22Rv1 (cell line): ENCODE results near the gene CBR1.

ENCODE experiments used
- H3K27ac ChIP-seq: fragments of 450-650 bp; 2 replicates; pipeline ENCODE4 v1.5.1; 2017
- ZFX ChIP-seq: fragments of 450-650 bp; IDR thresholded peaks from 2 replicates; pipeline ENCODE4 v1.6.1; 2017; ENCODE audit warnings: antibody characterized with exemption, borderline replicate concordance
- TF ChIP-seq, protein P1 (sequence below): fragments of 450-650 bp; IDR thresholded peaks from 2 replicates; pipeline ENCODE4 v1.5.1; 2017; ENCODE audit warnings: mild to moderate bottlenecking

Gene CBR1

GRCh38 chr21:36038701-36039497 lies 30.9 kb upstream of the CBR1 start:
- H3K27ac ChIP-seq: no peak overlapping the region
- TF ChIP-seq, protein P1, sequence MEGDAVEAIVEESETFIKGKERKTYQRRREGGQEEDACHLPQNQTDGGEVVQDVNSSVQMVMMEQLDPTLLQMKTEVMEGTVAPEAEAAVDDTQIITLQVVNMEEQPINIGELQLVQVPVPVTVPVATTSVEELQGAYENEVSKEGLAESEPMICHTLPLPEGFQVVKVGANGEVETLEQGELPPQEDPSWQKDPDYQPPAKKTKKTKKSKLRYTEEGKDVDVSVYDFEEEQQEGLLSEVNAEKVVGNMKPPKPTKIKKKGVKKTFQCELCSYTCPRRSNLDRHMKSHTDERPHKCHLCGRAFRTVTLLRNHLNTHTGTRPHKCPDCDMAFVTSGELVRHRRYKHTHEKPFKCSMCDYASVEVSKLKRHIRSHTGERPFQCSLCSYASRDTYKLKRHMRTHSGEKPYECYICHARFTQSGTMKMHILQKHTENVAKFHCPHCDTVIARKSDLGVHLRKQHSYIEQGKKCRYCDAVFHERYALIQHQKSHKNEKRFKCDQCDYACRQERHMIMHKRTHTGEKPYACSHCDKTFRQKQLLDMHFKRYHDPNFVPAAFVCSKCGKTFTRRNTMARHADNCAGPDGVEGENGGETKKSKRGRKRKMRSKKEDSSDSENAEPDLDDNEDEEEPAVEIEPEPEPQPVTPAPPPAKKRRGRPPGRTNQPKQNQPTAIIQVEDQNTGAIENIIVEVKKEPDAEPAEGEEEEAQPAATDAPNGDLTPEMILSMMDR: no peak
- TF ChIP-seq ZFX: no peak

DNA sequence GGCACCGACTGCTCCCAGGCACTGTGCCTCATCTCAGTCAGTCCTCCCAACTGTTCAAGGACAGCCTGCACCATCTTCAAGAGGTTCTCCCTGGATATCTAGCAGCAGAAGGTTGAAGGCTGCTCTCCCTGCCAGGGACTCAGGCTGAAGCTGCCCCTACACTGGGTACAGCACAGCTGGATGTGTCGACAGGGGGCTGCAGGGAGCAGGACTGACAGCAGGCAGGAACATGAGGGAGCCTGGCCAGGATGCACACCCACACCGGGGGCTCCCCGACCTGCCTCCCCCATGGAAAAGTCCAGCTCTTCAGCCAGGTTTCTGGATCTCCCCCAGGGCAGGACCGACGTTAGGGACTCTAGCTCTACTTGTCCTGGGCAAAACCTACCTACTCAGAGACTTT lies 30.0 kb upstream of the CBR1 start:
- H3K27ac ChIP-seq: no peak overlapping the region
- TF ChIP-seq, protein P1: no peak
- no peak for TF ChIP-seq ZFX

DNA sequence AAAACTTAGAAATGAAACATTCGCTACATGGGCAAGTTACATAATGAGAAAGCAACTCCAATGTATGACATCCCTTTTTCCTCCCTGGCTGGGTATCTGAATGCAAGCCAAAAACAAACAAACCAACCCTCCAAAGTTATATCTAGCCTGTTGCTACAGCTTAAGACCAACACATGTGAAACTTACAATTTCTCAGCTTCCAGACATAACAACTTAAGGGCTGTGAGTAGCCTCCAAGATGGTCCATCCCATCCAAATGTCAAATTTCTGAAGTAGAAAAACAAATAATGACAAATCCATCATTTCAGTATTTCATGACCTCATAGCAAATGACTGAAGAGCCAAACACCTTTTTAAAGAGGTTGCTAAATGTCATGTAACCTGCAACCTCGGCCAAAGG lies 29.4 kb upstream of the CBR1 start:
- H3K27ac ChIP-seq: no peak overlapping the region
- TF ChIP-seq, protein P1: no peak
- no peak for TF ChIP-seq ZFX

GRCh38 chr21:36041910-36042309 lies 27.9 kb upstream of the CBR1 start:
- TF ChIP-seq, protein P1: no peak
- no peak for TF ChIP-seq ZFX
- no peak overlapping the region for H3K27ac ChIP-seq

DNA sequence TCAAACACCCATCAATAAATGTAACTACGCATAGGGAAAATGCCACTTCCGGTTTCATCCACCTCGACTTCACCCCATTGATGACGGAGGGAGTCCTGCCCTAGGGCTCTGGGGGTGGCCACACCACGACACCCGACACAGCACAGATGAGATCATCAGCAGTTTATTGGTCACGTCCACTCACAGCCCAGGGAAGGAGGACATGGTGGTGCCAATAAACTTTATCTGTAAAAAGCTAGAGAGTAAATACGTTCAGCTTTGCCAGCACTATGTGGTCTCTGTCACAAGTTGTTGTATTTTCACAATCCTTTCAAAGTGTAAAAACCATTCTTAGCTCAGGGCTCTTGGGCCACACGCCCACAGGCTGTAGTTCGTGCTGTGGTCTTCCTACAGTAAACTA lies 25.8 kb upstream of the CBR1 start:
- no peak overlapping the region for H3K27ac ChIP-seq
- TF ChIP-seq, protein P1: no peak

DNA sequence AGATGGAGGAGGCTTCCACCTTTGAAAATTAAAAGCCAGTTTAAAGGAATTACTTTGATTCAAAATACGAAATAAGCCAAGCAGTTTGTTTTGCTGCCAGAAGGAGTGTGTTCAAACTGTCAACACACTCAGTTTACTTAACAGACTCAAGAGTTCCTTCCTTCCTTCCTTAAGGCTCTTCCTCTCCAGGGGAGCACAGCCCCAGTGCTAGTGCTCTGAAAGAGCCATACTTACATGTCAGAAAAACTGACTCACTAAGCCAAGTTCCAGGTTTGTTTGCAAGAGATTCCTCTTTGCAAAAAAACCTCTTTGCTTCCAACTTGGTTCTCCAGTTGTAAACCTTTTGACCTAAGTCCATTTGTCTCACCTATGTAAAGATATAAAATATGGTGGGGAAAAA lies 23.8 kb upstream of the CBR1 start:
- no peak for TF ChIP-seq ZFX
- TF ChIP-seq, protein P1: no peak

DNA sequence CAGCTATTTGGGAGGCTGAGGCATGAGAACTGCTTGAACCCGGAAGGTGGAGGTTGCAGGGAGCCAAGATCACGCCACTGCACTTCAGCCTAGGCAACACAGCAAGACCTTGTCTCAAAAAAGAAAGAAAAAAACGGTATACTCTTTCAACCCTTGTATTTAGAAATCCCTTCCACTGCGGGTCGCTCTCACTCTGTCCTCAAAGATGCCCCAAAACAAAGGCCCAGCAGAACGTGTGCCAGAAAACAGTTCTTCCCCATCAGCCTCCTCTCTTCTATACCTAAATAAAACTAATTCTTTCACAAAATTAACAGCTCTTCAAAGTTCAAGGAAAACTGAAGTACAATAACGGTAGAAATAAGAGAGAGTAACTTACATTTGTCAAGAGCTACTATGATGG lies 22.7 kb upstream of the CBR1 start:
- H3K27ac ChIP-seq: no peak overlapping the region
- TF ChIP-seq, protein P1: no peak
- TF ChIP-seq ZFX: no peak

More for the DNA sequence above, 23.8 kb upstream of the CBR1 start:
- H3K27ac ChIP-seq: no peak overlapping the region
